ENCODE measurements around the gene RELN.

- TF ChIP-seq ZFP3 (CRISPR knock-in tag; IDR thresholded peaks at IDR 0.05) (no peak), RARB (CRISPR knock-in tag; IDR thresholded peaks at IDR 0.05) (no peak), ISL1 (CRISPR knock-in tag; IDR thresholded peaks at IDR 0.05) (no peak), OSR1 (CRISPR knock-in tag; IDR thresholded peaks at IDR 0.05) (no peak), ARNTL (CRISPR knock-in tag; IDR thresholded peaks at IDR 0.05; ENCODE audit: borderline replicate concordance, low read depth) (no peak), ZNF8 (CRISPR knock-in tag; IDR thresholded peaks at IDR 0.05) (no peak), BACH2 (CRISPR knock-in tag; IDR thresholded peaks at IDR 0.05; ENCODE audit: borderline replicate concordance) (no peak), ZNF70 (CRISPR knock-in tag; IDR thresholded peaks at IDR 0.05) (no peak)
- TF ChIP-seq, protein P1, sequence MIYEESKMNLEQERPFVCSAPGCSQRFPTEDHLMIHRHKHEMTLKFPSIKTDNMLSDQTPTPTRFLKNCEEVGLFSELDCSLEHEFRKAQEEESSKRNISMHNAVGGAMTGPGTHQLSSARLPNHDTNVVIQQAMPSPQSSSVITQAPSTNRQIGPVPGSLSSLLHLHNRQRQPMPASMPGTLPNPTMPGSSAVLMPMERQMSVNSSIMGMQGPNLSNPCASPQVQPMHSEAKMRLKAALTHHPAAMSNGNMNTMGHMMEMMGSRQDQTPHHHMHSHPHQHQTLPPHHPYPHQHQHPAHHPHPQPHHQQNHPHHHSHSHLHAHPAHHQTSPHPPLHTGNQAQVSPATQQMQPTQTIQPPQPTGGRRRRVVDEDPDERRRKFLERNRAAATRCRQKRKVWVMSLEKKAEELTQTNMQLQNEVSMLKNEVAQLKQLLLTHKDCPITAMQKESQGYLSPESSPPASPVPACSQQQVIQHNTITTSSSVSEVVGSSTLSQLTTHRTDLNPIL (CRISPR knock-in tag; IDR thresholded peaks at IDR 0.05; ENCODE audit: low read depth), result no peak
Observed at GRCh38 chr7:103632005-103632639, 357.3 kb downstream of the RELN start.

All from SK-N-SH treated with all-trans-retinoic acid at 6 μM for 48 hours (cell line).